ENCODE measurements around the gene ZW10.

The ZW10 gene

GRCh38 chr11:113697756-113698407 lies 75.6 kb downstream of the ZW10 start:
- DNase-seq (ENCODE audit: low spot score) = no peak

GRCh38 chr11:113697111-113697510 lies 76.4 kb downstream of the ZW10 start:
- no peak for DNase-seq (ENCODE audit: low spot score)

DNA sequence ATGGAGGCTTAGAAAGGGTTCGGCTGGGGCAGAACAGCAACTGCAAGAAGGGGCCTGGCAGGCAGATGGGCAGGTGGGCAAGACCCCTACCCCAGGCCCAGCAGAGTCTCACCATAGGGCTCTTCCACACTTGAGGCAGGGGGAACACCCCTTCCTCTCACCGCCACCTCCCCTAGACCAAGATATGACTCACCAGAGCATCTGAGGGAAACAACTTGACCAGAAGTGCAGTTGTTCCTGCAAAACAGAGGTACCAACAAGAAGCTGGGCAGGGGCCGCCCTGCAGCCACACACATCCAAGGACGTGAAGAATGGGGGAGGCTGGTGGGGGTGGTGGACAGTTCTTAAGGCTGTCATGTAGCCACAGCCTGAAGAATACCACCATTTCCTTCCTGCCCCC lies 78.3 kb downstream of the ZW10 start:
- no peak for DNase-seq (ENCODE audit: low spot score)

GRCh38 chr11:113694390-113694789 lies 79.1 kb downstream of the ZW10 start:
- DNase-seq (ENCODE audit: low spot score) = no peak

- no peak for DNase-seq (ENCODE audit: low spot score)
Observed at GRCh38 chr11:113693030-113693429, 80.5 kb downstream of the ZW10 start.

GRCh38 chr11:113690619-113691569 lies 82.6 kb downstream of the ZW10 start:
- DNase-seq (ENCODE audit: low spot score) = peak; percentile 92

DNA sequence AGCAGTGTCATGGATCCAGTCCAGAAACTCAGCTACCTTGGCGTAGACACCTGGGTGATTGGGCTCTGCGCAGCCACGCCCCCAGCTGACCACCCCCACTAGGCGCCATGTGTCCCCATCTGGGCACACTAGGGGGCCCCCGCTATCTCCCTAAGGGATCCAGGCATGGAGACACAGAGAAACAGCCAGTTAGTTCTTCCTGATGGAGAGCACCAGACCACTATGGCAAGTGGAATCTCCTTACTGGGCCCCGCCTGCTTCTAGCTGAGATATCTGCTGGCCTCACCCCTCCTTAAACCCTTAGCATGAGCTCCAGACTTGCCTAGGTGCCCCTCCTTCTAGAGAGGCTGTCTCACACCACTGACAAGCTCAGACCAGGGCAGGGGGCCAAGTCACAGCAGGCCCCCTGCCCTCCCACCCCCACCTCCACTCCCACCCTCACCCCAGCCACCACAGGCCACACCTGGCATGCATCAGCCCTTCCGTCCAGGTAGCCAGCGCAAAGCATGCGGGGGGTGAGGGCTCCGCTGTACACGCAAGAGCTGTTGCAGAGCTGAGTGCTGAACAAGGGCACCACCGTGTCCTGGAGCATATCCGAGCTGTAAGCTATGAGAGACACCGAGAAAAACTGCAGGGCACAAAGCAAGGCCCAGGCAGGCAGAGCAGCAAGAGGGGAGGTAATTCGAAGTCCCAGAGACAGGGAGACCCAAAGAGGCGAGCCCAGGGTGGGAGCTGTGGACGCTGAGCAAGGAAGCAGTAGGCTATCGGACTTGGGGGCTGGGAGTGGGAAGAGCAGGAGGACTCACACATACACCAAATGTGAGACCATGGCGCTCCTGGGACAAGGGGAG lies 83.5 kb downstream of the ZW10 start:
- no peak for DNase-seq (ENCODE audit: low spot score)

GRCh38 chr11:113685654-113686359 lies 87.7 kb downstream of the ZW10 start:
- DNase-seq (ENCODE audit: low spot score) = no peak

GRCh38 chr11:113684496-113684895 lies 89.0 kb downstream of the ZW10 start:
- peak; percentile 40 for DNase-seq (ENCODE audit: low spot score)

- DNase-seq (ENCODE audit: low spot score) = no peak
Observed at GRCh38 chr11:113683481-113684046, 89.9 kb downstream of the ZW10 start.
